T-cell (primary cell): ENCODE measurements around the gene MEAF6. TPM values are rescaled to one million over a fixed set of nuclear protein-coding genes. Genes with fewer than 3 reads are reported as not detected.
"Not testable (repeated sequence)": the region's sequence is repeated elsewhere in the genome, so short reads cannot be mapped to it uniquely, and the experiment has no call there.

ENCODE experiments used
- ATAC-seq, 4 experiments: fragments of 200-7000 bp in 3 of 4; fragments of 150-1000 bp in 1 of 4; cut with Tn5 transposase; replicated peaks in 1 of 4; 1 replicate in 3 of 4; 2 replicates in 1 of 4; pipeline ENCODE4 v1.10.0; 2021; ENCODE audit warnings: moderate library complexity in 3 of 4, mild to moderate bottlenecking in 2 of 4, moderate number of reproducible peaks in 1 of 4
- CTCF ChIA-PET, 2 donors: fragments of 300-600 bp; sonication (Branson Sonifier 250); formaldehyde crosslinking; loops; one replicate each; lab custom pipeline; 2022; ENCODE audit warnings: antibody characterized with exemption in 2 of 2; lab: Charles Lee
- POLR2A ChIA-PET, 2 donors: fragments of 300-600 bp; sonication (Branson Sonifier 250); formaldehyde crosslinking; loops; one replicate each; lab custom pipeline; 2022; ENCODE audit warnings: antibody characterized with exemption in 2 of 2; lab: Charles Lee
- DNase-seq, 35 experiments: peaks; one replicate each; pipeline versions ENCODE4 v3.0.0 to v3.0.0-alpha.2; 2013 to 2023
- H3K27ac ChIP-seq: one replicate; pipeline ENCODE4 v1.5.1; 2013; ENCODE audit warnings: low read length
- H3K27me3 ChIP-seq, 2 experiments: replicated peaks in 1 of 2; 1 replicate in 1 of 2; 2 replicates in 1 of 2; pipeline versions ENCODE4 v1.6.1 to v1.7.0; 2013; ENCODE audit warnings: low read length in 1 of 2, mixed read lengths in 1 of 2; ENCODE audit not compliant: control insufficient read depth in 2 of 2, insufficient read depth in 2 of 2; ENCODE audit errors: extremely low read depth in 1 of 2
- H3K36me3 ChIP-seq, 2 donors: 1 replicate in 1 of 2; 2 replicates in 1 of 2; pipeline versions ENCODE4 v1.6.1 to v1.7.0; 2013; ENCODE audit warnings: low read length in 1 of 2; ENCODE audit not compliant: control insufficient read depth in 2 of 2, insufficient read depth in 1 of 2; ENCODE audit errors: extremely low read depth in 1 of 2
- H3K4me1 ChIP-seq, 2 experiments: 1 replicate in 1 of 2; 2 replicates in 1 of 2; pipeline versions ENCODE4 v1.6.1 to v1.7.0; 2013; ENCODE audit warnings: low read length in 2 of 2, mixed read lengths in 1 of 2; ENCODE audit not compliant: insufficient read depth in 2 of 2, control insufficient read depth in 1 of 2; ENCODE audit errors: extremely low read depth in 1 of 2
- H3K4me3 ChIP-seq, 2 donors: 1 replicate in 1 of 2; 2 replicates in 1 of 2; pipeline versions ENCODE4 v1.5.1 to v1.7.0; 2013; ENCODE audit warnings: mild to moderate bottlenecking in 2 of 2, low read length in 1 of 2, moderate library complexity in 1 of 2; ENCODE audit not compliant: control insufficient read depth in 1 of 2; ENCODE audit errors: extremely low read depth in 1 of 2
- H3K9me3 ChIP-seq: 2 replicates; pipeline ENCODE4 v1.7.0; 2013
- H3K27ac Mint-ChIP-seq, 2 donors: one replicate each; pipeline ENCODE4 v1.8.0; 2020 to 2021; ENCODE audit warnings: mild to moderate bottlenecking in 2 of 2, mixed read lengths in 2 of 2
- H3K27me3 Mint-ChIP-seq, 2 donors: one replicate each; pipeline ENCODE4 v1.8.0; 2021 to 2022; ENCODE audit warnings: mixed read lengths in 2 of 2
- H3K36me3 Mint-ChIP-seq: one replicate; pipeline ENCODE4 v1.8.0; 2021; ENCODE audit warnings: mixed read lengths
- H3K4me1 Mint-ChIP-seq, 3 donors: one replicate each; pipeline ENCODE4 v1.8.0; 2020 to 2022; ENCODE audit warnings: mixed read lengths in 3 of 3, mild to moderate bottlenecking in 1 of 3
- H3K4me3 Mint-ChIP-seq, 3 donors: one replicate each; pipeline ENCODE4 v1.8.0; 2020 to 2022; ENCODE audit warnings: mild to moderate bottlenecking in 3 of 3, mixed read lengths in 3 of 3, moderate library complexity in 3 of 3
- H3K9me3 Mint-ChIP-seq, 3 donors: one replicate each; pipeline ENCODE4 v1.8.0; 2020 to 2022; ENCODE audit warnings: mixed read lengths in 3 of 3
- WGBS: methylation state at CpG from one replicate; pipeline ENCODE4 v1.1.5; 2013; ENCODE audit warnings: missing lambda C conversion rate; ENCODE audit not compliant: insufficient coverage; 5-methylcytosine and 5-hydroxymethylcytosine counted together
- total RNA-seq, 35 experiments: library from RNA in 6 of 35; stranded (reverse) in 6 of 35; fragments of 120-200 nt in 1 of 35; gene quantifications; one replicate each; pipeline versions ENCODE4 v1.2.1 to v1.2.4 and lab custom pipeline; 2013 to 2026

Gene MEAF6
- 10 to 100 TPM; 54.0 to 86.3 (median 84.9) TPM for total RNA-seq
- total RNA-seq (2013), result 82.3 TPM
- 40.0 to 99.0 (median 57.3) reads per million in 29 experiments for total RNA-seq (lab: John Stamatoyannopoulos, UW)

DNA sequence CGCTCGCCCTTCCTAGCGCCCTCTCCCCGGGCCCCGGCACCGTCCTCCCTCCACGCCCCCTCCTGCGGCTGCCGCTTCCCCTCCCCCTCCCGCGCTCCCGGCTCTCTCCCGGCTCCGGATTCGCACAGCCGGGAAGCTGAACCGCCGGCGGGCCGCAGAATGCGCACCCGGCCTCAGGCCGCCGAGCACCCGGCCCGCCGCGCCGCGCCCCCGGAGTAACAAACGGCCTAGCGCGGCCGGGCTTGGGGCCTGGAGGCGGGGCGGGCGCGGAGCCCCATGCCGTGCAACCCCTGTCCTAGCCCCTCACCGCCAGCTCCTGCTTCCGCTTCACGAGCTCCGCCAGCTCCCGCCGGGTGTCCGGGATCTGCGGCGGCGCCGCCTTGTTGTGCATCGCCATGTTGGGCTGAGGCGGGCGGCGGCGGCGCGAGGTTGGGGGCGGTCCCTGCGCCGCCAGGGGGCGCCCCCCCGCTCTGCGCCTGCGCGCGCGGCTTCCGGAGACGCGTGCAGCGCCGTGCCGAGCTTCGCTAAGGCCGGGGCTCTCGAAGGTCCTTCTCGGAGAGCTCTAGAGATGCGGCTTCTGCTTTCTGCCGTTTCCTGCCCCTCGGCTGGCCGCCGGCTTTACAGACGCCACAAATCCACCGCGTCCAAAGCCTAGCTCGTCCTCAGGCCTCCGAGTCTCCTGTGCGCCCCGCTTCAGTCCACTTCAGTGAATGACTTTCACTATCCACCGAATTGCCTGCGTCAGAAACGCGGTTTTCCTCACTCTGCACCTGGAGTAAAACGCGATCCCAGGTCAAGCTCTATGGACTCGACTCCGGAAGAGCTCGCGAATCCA lies at the start of gene MEAF6:
MEAF6 (minus strand) TSS at position 417 of the 835 bp plus-strand sequence; CDS start at position 397, 20 bp downstream.
- H3K4me3 Mint-ChIP-seq, result peak within 1 kb of the TSS; percentile 89 to 96 (median 94)
- no peaks in the 10 kb centered on the region for H3K27me3 Mint-ChIP-seq
- DNase-seq (peak; percentile 65 to 92 (median 79)), ATAC-seq (peak; percentile 94 to 97 (median 96))
- Histone ChIP-seq H3K4me3 (peak within 1 kb of the TSS; percentile 85 to 88), H3K36me3 (peaks cover 0 to 11% of the 10 kb centered on the region in 2 donors), H3K4me1 (peaks cover 14 to 17% of the 10 kb centered on the region in 2 experiments), H3K27me3 (no peaks in the 10 kb centered on the region), H3K27ac (peak within 1 kb of the TSS; percentile 89), H3K9me3 (no peaks in the 10 kb centered on the region)
- POLR2A ChIA-PET, result interaction anchor here (0.6 to 1.0 kb wide), 7 partner anchors 17 to 1518 kb away, joined by 3 to 4 read pairs (median 3); partner anchors contain the start of gene SNIP1 (in 1 of the 2)
- CTCF ChIA-PET, result interaction anchor here (0.5 to 1.4 kb wide), 14 partner anchors 10 to 938 kb away, joined by 3 to 13 read pairs (median 4); partner anchors contain the start of gene UTP11 (in 1 of the 2)
- H3K36me3 Mint-ChIP-seq, result peaks cover 13% of the 10 kb centered on the region
- under 1% methylated on average over 99 of the region's 100 CpGs for WGBS
- H3K4me1 Mint-ChIP-seq, result peaks cover 46 to 49% (median 47%) of the 10 kb centered on the region in 3 donors
- H3K27ac Mint-ChIP-seq, result peak within 1 kb of the TSS; percentile 98 to 99
- H3K9me3 Mint-ChIP-seq, result no peaks in the 10 kb centered on the region

DNA sequence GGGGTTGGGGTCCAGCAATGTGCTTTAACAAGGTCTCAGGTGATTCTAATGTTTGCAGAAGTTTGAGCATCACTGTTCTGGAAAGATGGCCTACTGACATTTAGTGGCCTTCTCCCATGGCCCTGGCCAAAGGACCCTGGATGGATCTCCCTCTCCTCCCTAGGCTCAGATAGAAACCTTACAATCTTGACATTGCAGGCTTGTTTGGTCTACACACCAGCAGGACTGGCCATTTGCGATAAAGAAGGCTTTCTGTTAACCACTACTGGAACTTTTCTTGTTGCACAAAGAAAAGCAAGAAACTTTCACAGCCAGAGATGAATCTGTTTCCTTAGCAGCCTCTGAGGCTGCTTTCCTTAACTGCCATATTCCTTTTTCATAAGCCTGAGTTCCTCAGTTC lies 48.4 kb upstream of the MEAF6 start:
- Histone ChIP-seq H3K27me3 (no peaks in the 10 kb centered on the region), H3K4me1 (no peaks in the 10 kb centered on the region), H3K27ac (no peak overlapping the region), H3K36me3 (peaks cover 12 to 33% of the 10 kb centered on the region in 2 donors), H3K4me3 (no peak overlapping the region), H3K9me3 (no peaks in the 10 kb centered on the region)
- Mint-ChIP-seq H3K4me1 (no peaks in the 10 kb centered on the region), H3K27ac (peak overlapping the region in 1 of 2 donors; percentile 34), H3K9me3 (no peaks in the 10 kb centered on the region), H3K4me3 (no peak overlapping the region), H3K36me3 (peaks cover 28% of the 10 kb centered on the region), H3K27me3 (no peaks in the 10 kb centered on the region)
- no peak for DNase-seq
- CTCF ChIA-PET, result no interaction called here
- POLR2A ChIA-PET, result no interaction called here
- 100% methylated on average over 1 of the region's 1 CpG for WGBS
- ATAC-seq, result no peak

DNA sequence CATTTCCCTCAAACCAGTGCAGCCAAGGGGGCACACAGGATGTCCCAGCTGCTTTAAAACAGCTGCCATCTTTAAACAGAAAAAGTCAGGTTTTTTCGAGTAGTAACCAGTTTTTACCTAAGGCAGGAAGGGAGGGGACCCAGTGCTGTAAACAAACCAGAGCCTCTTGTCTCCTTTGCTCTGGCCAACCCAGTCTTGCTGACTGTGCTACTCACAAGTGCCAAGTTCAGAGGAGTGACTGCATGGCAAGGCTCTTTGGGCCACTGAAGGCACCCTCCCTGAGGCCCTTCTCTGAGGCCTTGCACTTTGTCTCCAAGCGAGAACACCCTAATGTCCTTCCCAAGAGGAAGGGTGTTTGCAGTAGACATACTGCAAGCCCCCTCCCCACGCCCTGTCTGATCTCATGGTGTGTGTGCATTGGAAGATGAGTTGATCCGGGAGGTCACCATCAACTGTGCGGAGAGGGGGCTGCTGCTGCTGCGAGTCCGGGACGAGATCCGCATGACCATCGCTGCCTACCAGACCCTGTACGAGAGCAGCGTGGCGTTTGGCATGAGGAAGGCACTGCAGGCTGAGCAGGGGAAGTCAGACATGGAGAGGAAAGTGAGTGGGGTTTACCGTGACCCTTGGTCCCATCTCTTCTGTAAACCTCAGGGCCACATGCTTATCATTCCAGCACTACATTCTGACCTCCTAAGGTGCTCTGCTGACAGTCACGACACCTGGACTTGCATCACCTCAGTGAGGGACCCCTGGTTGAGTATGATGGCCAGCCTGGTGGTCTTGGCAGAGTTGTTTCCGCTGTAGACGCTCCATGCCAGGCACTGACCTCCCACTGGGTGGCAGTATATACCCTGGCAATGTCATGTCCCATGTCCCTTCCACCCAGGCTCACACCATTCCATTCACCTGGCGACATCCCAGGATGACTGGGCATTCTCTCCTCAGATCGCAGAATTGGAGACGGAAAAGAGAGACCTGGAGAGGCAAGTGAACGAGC lies 46.9 kb upstream of the MEAF6 start:
- 87% methylated on average over 11 of the region's 21 CpGs for WGBS
- H3K9me3 Mint-ChIP-seq, result no peaks in the 10 kb centered on the region

DNA sequence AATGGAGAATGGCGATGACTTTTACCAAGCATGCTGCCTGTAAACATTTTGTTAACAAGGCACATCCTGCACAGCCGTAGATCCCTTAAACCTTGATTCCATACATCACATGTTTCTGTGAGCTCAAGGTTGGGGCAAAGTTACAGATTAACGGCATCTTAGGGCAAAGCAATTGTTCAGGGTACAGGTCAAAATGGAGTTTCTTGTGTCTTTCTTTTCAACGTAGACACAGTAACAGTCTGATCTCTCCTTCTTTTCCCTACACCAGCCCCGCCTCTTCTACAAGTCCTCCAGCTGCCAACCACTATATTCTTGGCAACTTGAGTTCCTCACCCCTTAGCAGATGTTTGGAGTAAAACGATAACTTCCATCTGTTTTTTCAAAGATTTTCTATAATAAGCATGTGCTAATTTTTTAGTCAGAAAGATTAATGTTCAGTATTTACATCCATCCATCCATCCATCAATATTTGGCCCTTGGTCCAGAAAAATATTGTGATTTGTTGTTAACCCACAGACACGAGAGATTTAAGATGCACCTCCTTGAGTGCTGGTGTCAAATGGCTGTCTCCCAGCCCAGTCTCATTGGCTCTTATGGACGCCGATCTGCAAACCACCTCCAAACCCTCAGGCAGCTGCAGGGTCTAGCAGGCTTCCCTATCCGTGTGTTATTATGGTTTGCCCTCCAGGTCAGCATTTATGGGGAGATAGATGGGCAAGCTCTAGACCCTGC lies 46.0 kb upstream of the MEAF6 start:
- H3K27me3 ChIP-seq, result peaks cover 0 to 5% of the 10 kb centered on the region in 2 experiments
- peaks cover 5 to 9% of the 10 kb centered on the region in 2 donors for H3K36me3 ChIP-seq
- no peak overlapping the region for H3K27ac ChIP-seq
- ATAC-seq, result no peak
- no peak overlapping the region for H3K4me3 ChIP-seq
- no peaks in the 10 kb centered on the region for H3K9me3 ChIP-seq
- no peak for DNase-seq
- Mint-ChIP-seq H3K9me3 (no peaks in the 10 kb centered on the region), H3K27me3 (peaks cover 0 to 4% of the 10 kb centered on the region in 2 donors), H3K36me3 (peaks cover 8% of the 10 kb centered on the region), H3K27ac (no peak overlapping the region), H3K4me3 (no peak overlapping the region), H3K4me1 (no peaks in the 10 kb centered on the region)
- WGBS, result 100% methylated on average over 3 of the region's 10 CpGs
- CTCF ChIA-PET, result no interaction called here
- POLR2A ChIA-PET, result no interaction called here
- peaks cover 0 to 2% of the 10 kb centered on the region in 2 experiments for H3K4me1 ChIP-seq

More for the DNA sequence above, 46.9 kb upstream of the MEAF6 start:
- Mint-ChIP-seq H3K36me3 (peaks cover 14% of the 10 kb centered on the region), H3K4me3 (no peak overlapping the region), H3K4me1 (no peaks in the 10 kb centered on the region), H3K27ac (no peak overlapping the region), H3K27me3 (peaks cover 0 to 4% of the 10 kb centered on the region in 2 donors)
- Histone ChIP-seq H3K4me3 (no peak overlapping the region), H3K27me3 (peaks cover 0 to 5% of the 10 kb centered on the region in 2 experiments), H3K9me3 (no peaks in the 10 kb centered on the region), H3K4me1 (peaks cover 0 to 2% of the 10 kb centered on the region in 2 experiments), H3K27ac (no peak overlapping the region), H3K36me3 (peaks cover 12 to 18% of the 10 kb centered on the region in 2 donors)
- POLR2A ChIA-PET, result no interaction called here
- CTCF ChIA-PET, result no interaction called here
- peak in 1 of 4 experiments; percentile 38 for ATAC-seq
- peak in 12 of 35 experiments; percentile 3 to 54 (median 12) for DNase-seq

DNA sequence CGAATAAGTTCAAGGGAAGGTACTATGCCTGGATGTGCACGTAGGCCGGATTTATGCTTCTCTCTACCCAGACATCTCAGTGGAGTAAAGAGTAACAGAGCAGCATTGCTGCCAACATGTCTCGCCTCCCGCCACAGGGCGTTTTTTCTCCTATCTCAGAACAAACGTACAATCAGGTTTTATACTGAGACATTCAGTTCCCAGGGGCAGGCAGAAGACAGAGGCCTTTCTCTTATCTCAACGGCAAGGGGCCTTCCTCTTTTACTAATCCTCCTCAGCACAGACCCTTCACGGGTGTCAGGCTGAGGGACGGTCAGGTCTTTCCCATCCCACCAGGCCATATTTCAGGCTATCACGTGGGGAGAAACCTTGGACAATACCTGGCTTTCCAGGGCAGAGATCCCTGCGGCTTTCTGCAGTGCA lies 45.4 kb upstream of the MEAF6 start:
- H3K36me3 ChIP-seq, H3K4me1 ChIP-seq, H3K4me3 ChIP-seq, CTCF ChIA-PET, H3K4me1 Mint-ChIP-seq, H3K9me3 ChIP-seq, H3K36me3 Mint-ChIP-seq, H3K9me3 Mint-ChIP-seq, H3K27me3 ChIP-seq, ATAC-seq, POLR2A ChIA-PET, H3K4me3 Mint-ChIP-seq, H3K27ac Mint-ChIP-seq, DNase-seq, H3K27me3 Mint-ChIP-seq, H3K27ac ChIP-seq: not testable (repeated sequence)
- WGBS, result 81% methylated on average over 8 of the region's 12 CpGs
